CD4-positive, alpha-beta T cell treated with Interleukin-15 for 1 hour (primary cell): Measurements from ENCODE around the gene IGF1R.

Source experiments
- DNase-seq: peaks from one replicate; pipeline ENCODE4 v3.0.0-alpha.2; 2020

The IGF1R gene

GRCh38 chr15:98778960-98779359 lies 130.6 kb downstream of the IGF1R start:
- no peak for DNase-seq

GRCh38 chr15:98779463-98780071 lies 131.2 kb downstream of the IGF1R start:
- peak; percentile 63 for DNase-seq

DNA sequence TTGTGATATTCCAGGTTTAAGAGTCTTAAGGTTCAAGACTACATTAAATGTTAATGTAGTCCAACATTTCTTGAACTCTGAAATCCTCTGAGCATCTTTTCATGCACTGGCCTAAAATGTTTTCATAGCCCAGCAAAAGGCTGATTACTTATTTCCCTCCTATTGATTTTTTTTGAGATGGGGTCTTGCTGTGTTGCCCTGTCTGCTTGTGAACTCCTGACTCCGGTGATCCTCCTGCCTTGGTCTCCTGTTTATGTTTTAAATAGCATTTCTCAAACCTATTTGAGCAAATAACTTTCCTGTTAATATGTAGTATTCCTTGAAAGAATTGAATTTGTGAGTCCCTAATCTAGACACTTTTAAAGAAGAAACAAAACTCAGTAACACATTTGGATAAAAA lies 133.5 kb downstream of the IGF1R start:
- no peak for DNase-seq

GRCh38 chr15:98782801-98783200 lies 134.5 kb downstream of the IGF1R start:
- no peak for DNase-seq

GRCh38 chr15:98785431-98785806 lies 137.1 kb downstream of the IGF1R start:
- DNase-seq: no peak

- DNase-seq: no peak
Measured at GRCh38 chr15:98785807-98786621, 137.7 kb downstream of the IGF1R start.

- DNase-seq: no peak
Measured at GRCh38 chr15:98786717-98787116, 138.4 kb downstream of the IGF1R start.

DNA sequence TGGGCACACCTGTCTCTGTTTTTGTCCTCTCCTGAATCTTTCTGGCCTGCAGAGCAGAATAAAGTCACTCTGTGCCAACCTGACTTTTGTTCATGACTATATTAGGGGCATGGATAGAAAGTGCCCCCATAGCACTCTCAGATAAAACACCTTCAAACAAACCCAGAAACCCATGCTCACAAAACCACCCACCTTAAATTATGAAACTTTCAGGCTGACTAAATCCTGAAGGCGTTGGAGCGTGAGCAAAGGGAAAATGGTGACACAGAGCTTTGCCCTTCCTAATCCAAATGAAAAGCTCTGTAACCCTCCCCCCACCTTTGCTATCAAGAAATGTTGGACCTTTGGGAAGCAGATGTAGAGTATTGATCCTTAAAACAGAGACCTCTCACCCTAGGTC lies 138.9 kb downstream of the IGF1R start:
- no peak for DNase-seq

DNA sequence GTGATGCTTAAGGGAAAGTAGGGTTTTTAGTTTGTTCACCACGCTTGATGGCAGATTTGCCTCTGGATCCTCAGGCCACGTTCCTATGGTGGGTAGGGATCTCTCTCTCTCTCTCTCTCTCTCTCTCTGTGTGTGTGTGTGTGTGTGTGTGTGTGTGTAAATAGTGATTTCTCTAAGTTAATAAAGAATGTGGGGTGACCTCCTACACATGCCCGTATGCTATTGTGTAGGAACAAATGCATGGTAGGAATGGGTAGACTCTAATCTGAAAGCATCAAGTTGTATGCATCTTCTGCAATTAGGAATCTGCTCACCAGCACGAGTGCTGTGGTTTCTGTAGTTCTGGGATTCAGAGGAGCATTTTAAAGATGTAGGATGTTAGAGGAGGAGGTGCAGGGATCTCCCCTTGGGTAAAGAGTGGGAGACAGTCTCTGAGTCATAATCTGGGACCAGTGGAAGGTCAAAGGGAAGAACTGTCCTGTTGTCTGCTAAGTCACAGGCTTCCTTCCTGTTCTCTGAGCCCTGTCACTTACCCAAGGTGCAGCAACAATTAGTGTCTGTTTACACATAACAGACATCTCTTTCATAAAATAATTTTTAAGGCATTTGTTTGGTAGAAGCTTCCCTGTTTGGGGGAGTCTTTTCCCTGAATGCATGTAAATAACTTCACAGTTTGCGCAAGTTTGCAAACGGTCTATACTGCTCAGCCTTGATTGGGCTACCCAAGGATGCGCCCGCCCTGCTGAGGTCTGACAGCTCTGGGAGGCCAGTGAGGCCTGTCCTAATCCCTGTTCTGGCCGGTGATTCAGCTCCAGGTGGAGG lies 139.8 kb downstream of the IGF1R start:
- DNase-seq: no peak

DNA sequence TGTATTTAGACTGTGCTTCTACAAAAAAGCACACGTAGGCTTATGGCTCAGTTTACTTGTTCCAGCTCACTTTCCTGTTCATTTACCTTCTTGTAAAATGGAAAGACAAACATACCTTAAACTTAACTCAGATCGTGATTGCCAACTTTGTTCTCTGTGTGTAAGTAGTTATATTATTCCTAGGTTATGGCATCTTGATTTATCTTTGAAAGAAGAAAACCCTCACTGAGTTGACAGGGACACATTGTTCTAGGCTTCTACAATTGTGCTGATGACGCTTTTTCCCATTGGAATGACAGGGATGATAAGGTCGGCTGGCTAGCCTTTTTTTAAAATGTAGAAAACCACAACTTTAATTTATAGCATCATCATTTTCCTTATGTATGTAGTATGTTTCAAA lies 140.7 kb downstream of the IGF1R start:
- no peak for DNase-seq

- DNase-seq: no peak
Measured at GRCh38 chr15:98790270-98790669, 141.9 kb downstream of the IGF1R start.

DNA sequence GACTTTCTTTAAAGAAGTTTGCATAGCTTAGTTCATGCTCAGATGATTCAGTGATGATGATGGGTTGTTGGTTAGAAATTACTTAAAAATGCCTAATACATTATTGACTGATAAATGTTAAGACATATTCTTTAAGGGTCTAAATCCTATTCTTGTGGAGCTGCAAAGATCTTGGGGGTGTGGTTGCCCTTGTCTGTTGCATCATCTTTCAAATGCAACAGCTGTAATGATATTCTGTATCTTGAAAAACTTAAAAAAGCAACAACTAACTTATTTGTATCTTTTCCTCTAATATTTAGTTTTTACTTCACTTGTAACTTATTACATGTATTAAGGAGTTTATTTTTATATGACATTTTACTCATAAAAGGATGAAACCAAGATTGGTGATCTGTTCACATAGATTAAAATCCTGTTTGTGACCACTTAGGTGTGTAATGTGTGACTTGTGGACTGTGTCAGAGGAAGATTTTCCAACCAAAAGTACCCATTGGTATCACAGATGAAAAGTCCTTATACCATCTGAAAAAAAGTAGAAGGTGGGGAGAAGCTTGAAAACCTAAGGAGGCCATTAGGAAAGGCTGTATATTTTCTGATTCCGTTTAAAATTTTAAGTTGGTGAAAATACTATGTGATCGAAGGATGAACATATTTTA lies 142.8 kb downstream of the IGF1R start:
- DNase-seq: no peak

GRCh38 chr15:98792117-98792516 lies 143.8 kb downstream of the IGF1R start:
- no peak for DNase-seq

- no peak for DNase-seq
Measured at GRCh38 chr15:98794211-98794610, 145.9 kb downstream of the IGF1R start.

DNA sequence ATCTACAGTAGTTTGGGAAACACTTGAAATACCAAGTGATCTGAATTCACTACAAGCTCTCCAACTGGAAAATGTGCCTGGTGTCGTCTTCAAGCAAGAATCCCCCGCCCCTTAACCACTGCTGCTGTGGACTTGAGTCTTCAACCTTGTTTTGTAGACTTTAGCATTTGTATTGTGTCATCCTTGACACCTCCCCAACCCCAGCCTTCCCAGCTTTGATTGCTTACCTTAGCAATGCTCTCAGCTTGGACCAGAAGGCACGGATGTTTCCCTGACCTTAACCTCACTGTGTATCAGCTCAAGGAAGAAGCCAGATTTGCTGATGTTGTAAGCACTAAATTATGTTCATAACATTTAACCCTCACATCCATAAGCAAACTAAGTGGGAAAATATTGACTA lies 146.4 kb downstream of the IGF1R start:
- DNase-seq: no peak

DNA sequence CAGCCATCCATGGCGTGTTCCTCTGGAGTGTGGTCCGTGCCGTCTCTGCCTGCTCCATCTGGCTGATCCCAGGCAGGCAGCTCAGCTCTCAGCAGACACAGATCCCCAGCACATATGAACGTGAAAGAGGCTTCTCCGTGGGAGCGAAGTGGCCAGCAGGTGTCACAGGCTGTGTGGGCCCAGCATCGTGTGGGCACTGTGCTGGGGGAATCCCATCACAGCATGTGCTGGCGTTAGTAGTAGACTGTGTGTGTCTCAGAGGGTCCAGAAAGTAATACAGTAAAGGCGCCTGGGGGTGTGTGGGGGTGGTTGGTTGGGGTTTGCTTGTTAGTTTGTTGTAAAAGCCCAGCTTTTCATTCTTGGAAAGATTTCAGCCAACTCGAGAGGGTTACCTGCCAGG lies 147.6 kb downstream of the IGF1R start:
- DNase-seq: no peak

GRCh38 chr15:98796685-98797357 lies 148.5 kb downstream of the IGF1R start:
- DNase-seq: no peak

- DNase-seq: no peak
Measured at GRCh38 chr15:98798375-98798893, 150.1 kb downstream of the IGF1R start.

DNA sequence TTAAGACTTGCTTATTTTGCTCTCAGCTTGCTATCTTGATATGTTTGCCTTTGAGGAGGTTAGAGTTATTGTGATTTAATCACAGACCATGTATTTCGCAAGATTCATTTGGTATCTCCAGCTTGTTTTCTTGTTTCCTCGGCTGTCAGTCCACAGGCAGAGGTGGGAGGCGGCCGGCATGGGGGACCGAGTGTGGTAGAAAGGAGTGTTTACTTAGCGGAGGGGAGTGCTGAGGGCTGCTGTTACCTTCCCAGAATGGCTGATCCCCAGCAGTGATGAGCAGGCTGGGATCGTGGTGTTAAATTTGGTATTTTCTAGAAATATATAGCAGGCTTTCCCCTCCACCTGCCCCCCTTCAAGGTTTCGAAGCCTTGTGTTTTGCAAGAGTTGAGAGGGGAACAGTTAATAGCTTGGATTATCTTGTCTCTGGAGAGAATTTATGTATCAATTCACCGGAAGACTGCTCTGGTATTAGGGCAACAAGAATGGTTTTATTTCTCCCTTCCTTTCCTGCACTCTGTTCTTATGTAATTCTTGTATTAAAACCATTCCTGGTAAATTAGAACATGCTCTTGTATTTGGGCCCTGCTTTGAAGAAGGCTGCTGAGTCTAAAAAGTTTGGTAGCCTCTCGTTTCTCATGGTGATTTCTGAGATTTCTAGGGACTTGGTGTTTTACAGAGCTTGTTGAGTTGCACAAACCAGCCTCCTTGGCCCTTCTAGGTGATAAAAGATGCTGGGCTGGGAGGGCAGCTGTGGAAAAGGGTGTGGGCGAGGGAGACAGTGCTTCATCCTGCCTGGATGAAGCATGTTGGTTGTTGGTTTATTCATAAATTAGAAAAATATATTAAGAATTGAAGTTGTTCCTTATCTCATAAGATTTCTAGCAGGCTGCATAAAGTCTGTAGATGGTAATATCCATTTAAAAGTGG lies 151.4 kb downstream of the IGF1R start:
- DNase-seq: no peak

DNA sequence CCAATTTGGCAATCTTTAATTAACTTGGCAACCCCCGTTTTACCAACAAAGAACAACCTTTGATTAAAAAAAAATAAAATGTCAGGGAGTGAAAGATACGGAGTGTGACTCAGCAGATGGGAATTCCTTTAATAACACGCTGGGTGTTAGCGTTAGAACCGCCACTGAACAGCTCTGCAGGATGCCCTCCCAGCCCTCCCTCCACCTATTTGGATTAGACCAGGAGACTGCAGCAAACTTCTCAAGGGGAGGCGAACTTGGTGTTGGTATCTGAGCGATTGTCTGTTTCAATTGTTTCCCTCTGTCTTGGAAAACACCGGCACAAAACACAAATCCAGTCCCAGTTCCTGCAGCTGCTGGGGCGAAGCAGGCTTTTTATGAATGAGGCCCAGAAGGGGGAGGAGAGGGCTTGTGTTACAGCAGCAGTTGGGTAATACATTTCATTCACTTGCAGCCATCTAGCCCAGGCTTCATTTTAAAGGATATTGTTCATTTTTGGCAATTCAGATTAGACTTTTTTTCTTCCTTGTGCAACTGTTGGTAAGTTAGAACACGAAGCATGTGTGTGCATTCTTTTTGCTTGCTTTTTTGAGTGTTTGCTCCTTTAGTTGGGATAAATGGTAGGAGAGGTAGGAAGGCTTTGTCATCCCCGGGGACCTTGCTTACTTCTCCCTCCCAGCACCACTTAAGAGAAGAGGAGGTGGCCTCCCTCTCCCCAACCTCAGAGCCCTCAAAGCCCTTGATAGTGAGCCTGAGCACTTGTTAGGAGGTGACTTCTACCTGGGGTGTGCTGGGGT lies 152.3 kb downstream of the IGF1R start:
- no peak for DNase-seq

- DNase-seq: no peak
Measured at GRCh38 chr15:98801234-98801561, 152.9 kb downstream of the IGF1R start.
